K562 (cell line): ENCODE measurements around the gene PAF1. TPM values are rescaled to one million over a fixed set of nuclear protein-coding genes. Genes with fewer than 3 reads are reported as not detected.

ENCODE experiments used
- BACH1 ChIP-seq: fragments of 200-800 bp; sonication (Bioruptor generic); IDR thresholded peaks from 2 replicates; pipeline ENCODE4 v1.6.1; 2016; ENCODE audit warnings: missing genetic modification characterization, missing compliant biosample characterization
- CREB3 ChIP-seq: fragments of 450-650 bp; conservative IDR thresholded peaks from 2 replicates; pipeline ENCODE4 v1.6.1; 2016; ENCODE audit warnings: missing genetic modification characterization, low read depth, mild to moderate bottlenecking, missing compliant biosample characterization, moderate library complexity
- EZH2 ChIP-seq: IDR thresholded peaks from 2 replicates; pipeline ENCODE4 v1.6.1; 2012; ENCODE audit warnings: low read depth, mild to moderate bottlenecking, inconsistent platforms, low read length, borderline replicate concordance
- GATAD2B ChIP-seq: fragments of 450-650 bp; IDR thresholded peaks from 2 replicates; pipeline ENCODE4 v1.6.1; 2017; ENCODE audit warnings: mild to moderate bottlenecking, borderline replicate concordance
- HEY1 ChIP-seq: fragments of 250-450 bp; sonication (Bioruptor Pico); IDR thresholded peaks from 2 replicates; pipeline ENCODE4 v1.5.0; 2020; ENCODE audit warnings: mild to moderate bottlenecking, moderate library complexity, borderline replicate concordance
- IRF1 ChIP-seq: sonication (generic); formaldehyde crosslinking; IDR thresholded peaks from 2 replicates; pipeline ENCODE4 v1.8.0; 2022; ENCODE audit warnings: missing genetic modification reagents, mild to moderate bottlenecking, borderline replicate concordance
- STAT6 ChIP-seq: sonication (generic); formaldehyde crosslinking; IDR thresholded peaks from 2 replicates; pipeline ENCODE4 v1.8.1; 2023; ENCODE audit warnings: mild to moderate bottlenecking, missing genetic modification reagents
- THRB ChIP-seq: fragments of 450-650 bp; formaldehyde crosslinking; conservative IDR thresholded peaks from 2 replicates; pipeline ENCODE4 v1.4.0; 2022; ENCODE audit warnings: mild to moderate bottlenecking, missing genetic modification characterization
- TSHZ1 ChIP-seq: fragments of 250-450 bp; sonication (Bioruptor Pico); IDR thresholded peaks from 2 replicates; pipeline ENCODE4 v1.4.0; 2020; ENCODE audit warnings: mild to moderate bottlenecking, moderate library complexity
- YBX1 ChIP-seq: fragments of 450-650 bp; IDR thresholded peaks from 2 replicates; pipeline ENCODE4 v1.7.1; 2016; ENCODE audit warnings: mild to moderate bottlenecking
- ZFX ChIP-seq: sonication (generic); formaldehyde crosslinking; IDR thresholded peaks from 2 replicates; pipeline ENCODE4 v1.8.0; 2022; ENCODE audit warnings: mild to moderate bottlenecking, missing genetic modification reagents, moderate library complexity
- ZNF175 ChIP-seq: fragments of 200-800 bp; sonication (Bioruptor generic); IDR thresholded peaks from 2 replicates; pipeline ENCODE4 v1.6.1; 2016; ENCODE audit warnings: low read depth, mild to moderate bottlenecking, missing genetic modification characterization, missing compliant biosample characterization
- polyA plus RNA-seq, 8 experiments: library from polyadenylated mRNA; depleted of rRNA in 4 of 8; stranded (reverse) in 5 of 8; unstranded in 3 of 8; fragments of >200 nt; fragmentation: Nextera tagmentation in 2 of 8; fragmentation: Illumina TruSeq in 1 of 8; extraction: Ambion mirVana in 2 of 8; extraction: Trizol in 1 of 8; gene quantifications; 2 replicates each; pipeline versions ENCODE4 v1.2.1 to v1.2.3, GENCODE V29; 2011 to 2014; ENCODE audit warnings: inconsistent platforms in 1 of 8, missing spikeins in 1 of 8
- total RNA-seq, 7 experiments: library from RNA; depleted of rRNA in 6 of 7; stranded (reverse); fragments of >200 nt in 6 of 7; fragmentation: Illumina TruSeq in 2 of 7; extraction: Trizol in 2 of 7; gene quantifications; 2 replicates each; pipeline versions ENCODE4 v1.2.1 to v1.2.3, GENCODE V29; 2011 to 2021; ENCODE audit warnings: low replicate concordance in 1 of 7
- TF ChIP-seq, protein P1 (sequence below): fragments of 200-400 bp; formaldehyde crosslinking; IDR thresholded peaks from 2 replicates; pipeline ENCODE4 v1.6.1; 2017; ENCODE audit warnings: mild to moderate bottlenecking, low read depth, low read length, moderate library complexity

Gene PAF1
- total and polyA plus RNA-seq, 9 of the 15 experiments (the other 6 are each of a cell fraction or from before 2014, with no cell fraction given) = 1.5 to 45.0 (median 33.8) TPM

DNA sequence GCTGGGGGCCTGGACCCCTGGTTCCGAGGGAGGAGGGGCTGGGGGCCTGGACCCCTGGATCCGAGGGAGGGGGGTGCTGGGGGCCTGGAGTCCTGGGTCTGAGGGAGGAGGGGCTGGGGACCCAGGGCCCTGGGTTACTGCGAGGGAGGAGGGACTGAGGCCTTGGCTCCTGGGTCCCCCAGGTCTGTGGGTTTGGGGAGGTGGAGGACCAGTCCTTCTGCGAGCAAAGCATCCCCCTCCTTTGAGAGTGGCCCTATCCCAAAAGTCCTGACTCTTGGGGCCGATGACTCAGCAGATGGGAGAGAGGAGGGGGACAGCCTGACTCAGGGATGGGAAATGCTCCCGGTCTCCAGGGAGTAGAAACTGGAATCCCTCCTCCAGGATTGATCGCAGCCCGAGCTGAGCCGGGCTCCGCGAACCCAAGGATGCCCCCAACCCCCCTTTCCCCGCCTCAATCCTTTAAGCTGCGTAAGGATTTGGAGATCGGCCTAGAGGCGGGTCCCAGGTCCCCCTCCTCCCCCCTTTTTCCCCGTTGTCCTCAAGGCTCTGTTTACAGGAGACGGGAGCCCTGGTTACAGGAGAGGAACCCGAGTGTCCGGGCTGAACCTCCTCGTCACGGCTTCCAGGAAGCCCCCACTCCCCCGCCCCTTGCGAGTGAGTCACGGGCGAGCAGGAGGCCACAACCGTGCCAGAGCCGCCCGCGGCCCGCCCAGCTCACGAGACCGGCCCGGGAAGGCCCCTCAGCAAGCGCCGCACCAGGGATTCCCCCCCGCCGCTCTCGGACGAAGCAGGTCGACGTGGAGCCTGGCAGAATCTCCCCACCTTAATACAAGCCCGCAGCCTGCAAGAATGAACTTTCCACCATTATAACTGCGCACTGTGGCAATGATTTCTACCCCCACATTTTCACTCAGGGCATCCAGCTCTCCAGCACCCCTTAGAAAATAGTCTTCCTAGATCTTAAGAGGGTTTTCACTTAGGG lies 12.7 kb upstream of the PAF1 start (continued):
- TF ChIP-seq TSHZ1 (CRISPR knock-in tag) (no peak), ZNF175 (CRISPR knock-in tag) (0 out of 2 replicates have a peak, but pooled peaks have one; percentile 52), STAT6 (CRISPR knock-in tag) (no peak), IRF1 (CRISPR knock-in tag) (no peak), GATAD2B (peak; percentile 91), CREB3 (tag) (no peak), EZH2 (no peak), ZFX (peak; percentile 79), HEY1 (CRISPR knock-in tag) (no peak), BACH1 (tag) (no peak), YBX1 (no peak), THRB (CRISPR knock-in tag) (no peak)
- TF ChIP-seq, protein P1, sequence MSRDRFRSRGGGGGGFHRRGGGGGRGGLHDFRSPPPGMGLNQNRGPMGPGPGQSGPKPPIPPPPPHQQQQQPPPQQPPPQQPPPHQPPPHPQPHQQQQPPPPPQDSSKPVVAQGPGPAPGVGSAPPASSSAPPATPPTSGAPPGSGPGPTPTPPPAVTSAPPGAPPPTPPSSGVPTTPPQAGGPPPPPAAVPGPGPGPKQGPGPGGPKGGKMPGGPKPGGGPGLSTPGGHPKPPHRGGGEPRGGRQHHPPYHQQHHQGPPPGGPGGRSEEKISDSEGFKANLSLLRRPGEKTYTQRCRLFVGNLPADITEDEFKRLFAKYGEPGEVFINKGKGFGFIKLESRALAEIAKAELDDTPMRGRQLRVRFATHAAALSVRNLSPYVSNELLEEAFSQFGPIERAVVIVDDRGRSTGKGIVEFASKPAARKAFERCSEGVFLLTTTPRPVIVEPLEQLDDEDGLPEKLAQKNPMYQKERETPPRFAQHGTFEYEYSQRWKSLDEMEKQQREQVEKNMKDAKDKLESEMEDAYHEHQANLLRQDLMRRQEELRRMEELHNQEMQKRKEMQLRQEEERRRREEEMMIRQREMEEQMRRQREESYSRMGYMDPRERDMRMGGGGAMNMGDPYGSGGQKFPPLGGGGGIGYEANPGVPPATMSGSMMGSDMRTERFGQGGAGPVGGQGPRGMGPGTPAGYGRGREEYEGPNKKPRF = no peak
